OCI-LY7 (cell line): ENCODE data around the gene LPCAT3. TPM values are rescaled to one million over a fixed set of nuclear protein-coding genes. Genes with fewer than 3 reads are reported as not detected.

ENCODE experiments used
- BruUV-seq: library from RNA; stranded (reverse); fragments of 400-500 nt; replicated peaks from 2 replicates; lab custom pipeline; 2021; lab: Mats Ljungman, UMichigan
- CTCF ChIA-PET: fragments of 300-600 bp; sonication (Branson Sonifier 250); formaldehyde crosslinking; loops from one replicate; lab custom pipeline; 2022; ENCODE audit warnings: antibody characterized with exemption; ENCODE audit not compliant: unreplicated experiment; lab: Charles Lee
- POLR2A ChIA-PET: fragments of 300-600 bp; sonication (Branson Sonifier 250); formaldehyde crosslinking; loops from one replicate; lab custom pipeline; 2022; ENCODE audit warnings: antibody characterized with exemption; lab: Charles Lee
- DNase-seq: peaks from one replicate; pipeline ENCODE4 v3.0.0-alpha.2; 2015; ENCODE audit warnings: low spot score
- H2AFZ ChIP-seq: fragments of 200-600 bp; sonication (generic), shearing (Covaris generic); 2 replicates; pipeline ENCODE4 v1.6.1; 2014; ENCODE audit warnings: mild to moderate bottlenecking, antibody characterized with exemption, low read length, moderate library complexity
- H3K27ac ChIP-seq: fragments of 200-600 bp; sonication (generic); 2 replicates; pipeline ENCODE4 v1.5.1; 2014; ENCODE audit warnings: mixed run types, low read depth, mild to moderate bottlenecking, moderate library complexity, low read length, inconsistent platforms; ENCODE audit not compliant: poor library complexity, severe bottlenecking
- H3K36me3 ChIP-seq: fragments of 200-600 bp; sonication (generic); 2 replicates; pipeline ENCODE4 v1.6.1; 2014; ENCODE audit warnings: mild to moderate bottlenecking, antibody characterized with exemption, low read length, moderate library complexity, mixed read lengths; ENCODE audit not compliant: insufficient read depth
- H3K4me1 ChIP-seq: fragments of 200-600 bp; sonication (generic); 2 replicates; pipeline ENCODE4 v1.5.1; 2014; ENCODE audit warnings: mild to moderate bottlenecking, low read length; ENCODE audit not compliant: insufficient read depth, poor library complexity, severe bottlenecking
- H3K4me2 ChIP-seq: fragments of 200-600 bp; sonication (generic); 2 replicates; pipeline ENCODE4 v1.6.1; 2014; ENCODE audit warnings: mild to moderate bottlenecking, low read length
- H3K4me3 ChIP-seq: fragments of 200-600 bp; sonication (generic); 2 replicates; pipeline ENCODE4 v1.5.1; 2014; ENCODE audit warnings: mild to moderate bottlenecking, low read depth, low read length; ENCODE audit not compliant: poor library complexity, severe bottlenecking
- H3K79me2 ChIP-seq: fragments of 200-600 bp; sonication (generic); 2 replicates; pipeline ENCODE4 v1.6.1; 2016; ENCODE audit warnings: low read depth, mild to moderate bottlenecking, low read length, moderate library complexity, mixed read lengths; ENCODE audit not compliant: insufficient read depth
- H3K9me2 ChIP-seq: fragments of 200-600 bp; sonication (generic); 2 replicates; pipeline ENCODE4 v1.6.1; 2016; ENCODE audit warnings: mild to moderate bottlenecking, low read length, mixed read lengths; ENCODE audit not compliant: insufficient read depth
- H3K9me3 ChIP-seq: fragments of 200-600 bp; sonication (generic); 2 replicates; pipeline ENCODE4 v1.6.1; 2014; ENCODE audit warnings: mild to moderate bottlenecking, mixed run types, low read length, mixed read lengths
- H4K20me1 ChIP-seq: fragments of 200-600 bp; sonication (generic); 2 replicates; pipeline ENCODE4 v1.6.1; 2014; ENCODE audit warnings: mild to moderate bottlenecking, antibody characterized with exemption, low read length, moderate library complexity, mixed read lengths; ENCODE audit not compliant: insufficient read depth
- CTCF ChIP-seq: fragments of 200-600 bp; sonication (generic); conservative IDR thresholded peaks from 2 replicates; pipeline ENCODE4 v1.5.1; 2014; ENCODE audit warnings: mild to moderate bottlenecking, antibody characterized with exemption, low read length, moderate library complexity, mixed read lengths
- EZH2phosphoT487 ChIP-seq: fragments of 200-600 bp; sonication (generic); IDR thresholded peaks from 2 replicates; pipeline ENCODE4 v1.6.1; 2018; ENCODE audit warnings: low read depth, borderline replicate concordance, mild to moderate bottlenecking, mixed run types, antibody characterized with exemption, low read length, moderate library complexity, mixed read lengths
- intact Hi-C: fragments of 100-400 bp; cut with micrococcal nuclease; formaldehyde crosslinking; loops from one replicate; pipeline ENCODE4 v1.10.0; 2022; ENCODE audit not compliant: unreplicated experiment
- total RNA-seq, 2 experiments: library from RNA; depleted of rRNA in 1 of 2; stranded (reverse); fragments of >200 nt in 1 of 2; shearing (Covaris generic) in 1 of 2; gene quantifications; 2 replicates each; pipeline ENCODE4 v1.2.3, GENCODE V29; 2014 to 2022

Gene LPCAT3
- total RNA-seq, 2 experiments from 2014 or later: 17.4 to 29.7 TPM

- no TSS peak for BruUV-seq
- H3K9me2 ChIP-seq: no peaks in the 10 kb centered on the region
- ChIA-PET CTCF (no interaction called here), POLR2A (interaction anchor here (0.6 to 2.0 kb wide), 3 partner anchors 9 to 399 kb away, joined by 3 to 12 read pairs (median 6); partner anchors contain the start of genes C12orf57, CDCA3, RNU7-1 and USP5)
- H2AFZ ChIP-seq: no peak overlapping the region
- intact Hi-C loops: no loop called here
- no peak for DNase-seq
- no peaks in the 10 kb centered on the region for H3K9me3 ChIP-seq
- no peaks in the 10 kb centered on the region for H3K79me2 ChIP-seq
- TF ChIP-seq EZH2phosphoT487 (no peak), CTCF (no peak)
- peaks cover 82% of the 10 kb centered on the region for H3K4me1 ChIP-seq
- H3K4me2 ChIP-seq: peak overlapping the region; percentile 87
- H3K4me3 ChIP-seq: peak overlapping the region; percentile 67
- no peaks in the 10 kb centered on the region for H4K20me1 ChIP-seq
- H3K36me3 ChIP-seq: no peaks in the 10 kb centered on the region
- peak overlapping the region; percentile 48 for H3K27ac ChIP-seq
Measured at GRCh38 chr12:6952863-6953441, 65.3 kb downstream of the LPCAT3 start.

- H3K4me1 ChIP-seq: peaks cover 82% of the 10 kb centered on the region
- ChIA-PET POLR2A (interaction anchor here (0.6 to 2.0 kb wide), 6 partner anchors 8 to 398 kb away, joined by 3 to 14 read pairs (median 5); partner anchors contain the start of genes C12orf57, CDCA3, RNU7-1 and USP5), CTCF (interaction anchor here (0.6 kb wide), 1 partner anchor 9 kb away, joined by 3 read pairs; the partner anchor contains the start of genes C12orf57 and RNU7-1)
- TF ChIP-seq CTCF: no peak
- TF ChIP-seq EZH2phosphoT487: no peak
- peak overlapping the region; percentile 67 for H3K4me3 ChIP-seq
- no peaks in the 10 kb centered on the region for H3K36me3 ChIP-seq
- BruUV-seq: no TSS peak
- intact Hi-C loops: no loop called here
- no peaks in the 10 kb centered on the region for H3K9me2 ChIP-seq
- H3K27ac ChIP-seq: no peak overlapping the region
- H4K20me1 ChIP-seq: no peaks in the 10 kb centered on the region
- no peak for DNase-seq
- no peak overlapping the region for H2AFZ ChIP-seq
- H3K9me3 ChIP-seq: no peaks in the 10 kb centered on the region
- peak overlapping the region; percentile 87 for H3K4me2 ChIP-seq
- no peaks in the 10 kb centered on the region for H3K79me2 ChIP-seq
Measured at GRCh38 chr12:6952121-6952862, 66.0 kb downstream of the LPCAT3 start.
